Hematopoietic multipotent progenitor cell treated with erythropoietin and hydrocortisone succinate and interleukin-3 and kit ligand, for 17 days (in vitro differentiated cells): ENCODE results near the gene BCL2L13.
"Not testable (repeated sequence)": the region's sequence is repeated elsewhere in the genome, so short reads cannot be mapped to it uniquely, and the experiment has no call there.

ENCODE experiments used
- DNase-seq: peaks from one replicate; pipeline ENCODE4 v3.0.0-alpha.2; 2015; ENCODE audit warnings: low spot score

Gene BCL2L13

DNA sequence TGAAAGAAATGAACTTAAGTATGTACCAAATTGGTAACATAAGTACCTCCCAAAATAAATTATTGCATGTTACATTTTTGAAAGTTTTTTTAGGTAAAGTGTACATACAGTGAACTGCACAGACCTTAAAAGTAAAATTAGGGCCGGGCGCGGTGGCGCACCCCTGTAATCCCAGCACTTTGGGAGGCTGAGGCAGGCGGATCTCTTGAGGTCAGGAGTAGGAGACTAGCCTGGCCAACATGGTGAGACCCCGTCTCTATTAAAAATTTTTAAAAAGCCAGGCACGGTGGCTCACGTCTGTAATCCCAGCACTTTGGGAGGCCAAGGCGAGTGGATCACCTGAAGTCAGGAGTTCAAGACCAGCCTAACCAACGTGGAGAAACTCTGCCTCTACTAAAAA is 1.7 kb upstream of the BCL2L13 start:
- DNase-seq: not testable (repeated sequence)

DNA sequence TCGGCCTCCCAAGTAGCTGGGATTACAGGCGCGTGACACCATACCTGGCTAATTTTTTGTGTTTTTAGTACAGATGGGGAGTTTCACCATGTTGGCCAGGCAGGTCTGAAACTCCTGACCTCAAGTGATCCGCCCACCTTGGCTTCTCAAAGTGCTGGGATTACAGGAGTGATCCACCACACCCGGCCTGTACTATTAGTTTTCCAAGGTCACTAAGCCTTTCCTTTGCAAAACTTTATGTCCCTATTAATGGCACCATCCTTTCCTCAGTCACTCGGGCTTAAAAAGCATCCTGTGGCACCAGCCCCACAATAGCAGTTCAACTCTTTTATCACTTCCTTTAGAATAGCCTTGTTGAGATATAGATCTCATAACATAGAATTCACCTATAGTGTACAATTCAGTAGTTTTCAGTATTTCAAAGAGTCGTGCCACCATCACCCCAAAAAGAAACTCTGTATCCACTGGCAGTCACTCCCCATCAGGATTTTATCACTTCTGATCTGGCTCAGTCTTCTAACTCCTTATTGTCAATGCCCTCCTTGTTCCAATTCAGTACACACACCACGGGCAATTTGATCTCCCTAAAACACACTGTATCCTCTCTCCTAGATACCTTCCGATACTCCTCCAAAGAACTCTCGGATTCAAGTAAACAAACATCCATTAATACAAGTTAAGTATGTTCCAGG is 921 bp upstream of the BCL2L13 start:
- no peak for DNase-seq

DNA sequence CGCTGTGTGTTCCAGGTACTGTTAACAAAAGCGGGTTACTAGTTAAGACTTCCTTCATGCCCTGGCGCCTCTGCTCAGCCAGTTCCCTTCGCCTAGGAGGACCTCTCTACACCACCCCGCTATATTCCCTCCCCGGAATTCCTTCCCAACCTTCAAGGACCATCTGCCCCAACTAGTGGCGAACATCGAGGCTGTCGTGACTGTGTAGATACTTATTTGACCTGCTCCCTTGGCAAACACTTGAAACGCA is 450 bp upstream of the BCL2L13 start:
- DNase-seq: no peak

DNA sequence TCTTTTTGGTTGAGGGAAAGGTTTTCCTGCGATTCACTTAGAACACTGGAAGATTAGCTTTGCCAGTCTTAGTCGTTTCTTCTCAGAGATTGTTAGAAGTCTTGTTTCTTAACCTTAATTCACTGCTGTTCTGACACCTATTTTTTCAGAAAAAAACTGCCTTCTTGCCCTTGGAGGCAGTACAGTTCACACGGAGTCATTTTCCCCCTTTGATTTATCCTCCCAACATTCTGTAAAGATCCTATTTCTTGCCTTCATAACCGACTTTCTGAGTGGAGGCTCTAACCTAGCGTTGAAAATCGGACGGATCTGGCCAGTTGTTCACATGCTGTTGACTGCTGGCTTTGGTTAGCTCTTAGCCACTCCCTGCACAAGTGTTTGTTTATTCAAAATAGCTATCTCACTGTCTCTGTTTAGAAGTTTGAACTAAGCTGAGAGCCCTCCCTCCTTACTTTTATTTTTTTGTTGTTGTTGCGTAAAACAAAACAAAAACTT is 737 bp downstream of the BCL2L13 start:
- DNase-seq: peak; percentile 83

DNA sequence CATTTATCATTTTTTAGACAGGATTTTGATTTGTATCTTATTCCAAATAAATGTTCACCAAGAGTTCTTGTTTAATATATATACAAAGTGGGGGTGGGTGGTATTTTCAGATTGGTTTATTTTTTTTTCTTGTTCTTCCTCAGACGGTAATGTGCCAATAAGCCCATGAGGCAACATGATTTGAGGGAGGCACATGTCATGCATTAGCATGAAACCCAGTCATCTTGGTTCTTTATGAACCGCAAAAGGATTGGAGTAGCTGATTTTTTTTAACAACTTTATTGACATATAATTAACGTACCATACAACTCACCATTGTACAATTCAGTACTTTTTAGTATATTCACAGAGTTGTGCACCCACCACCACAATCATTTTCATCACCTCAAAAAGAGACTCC is 2.7 kb downstream of the BCL2L13 start:
- DNase-seq: no peak

DNA sequence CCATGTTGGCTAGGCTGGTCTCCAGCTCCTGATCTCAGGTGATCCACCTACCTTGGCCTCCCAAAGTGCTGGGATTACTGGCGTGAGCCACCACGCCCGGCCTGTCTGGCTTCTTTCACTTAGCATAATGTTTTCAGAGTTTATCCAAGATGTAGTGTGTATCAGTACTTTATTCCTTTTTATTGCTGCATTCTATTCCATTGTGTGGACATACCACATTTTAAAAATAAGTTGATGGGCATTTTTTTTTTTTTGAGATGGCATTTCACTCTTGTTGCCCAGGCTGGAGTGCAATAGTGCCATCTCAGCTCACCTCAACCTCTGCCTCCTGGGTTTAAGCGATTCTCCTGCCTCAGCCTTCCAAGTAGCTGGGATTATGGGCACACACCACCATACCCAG is 3.8 kb downstream of the BCL2L13 start:
- not testable (repeated sequence) for DNase-seq

DNA sequence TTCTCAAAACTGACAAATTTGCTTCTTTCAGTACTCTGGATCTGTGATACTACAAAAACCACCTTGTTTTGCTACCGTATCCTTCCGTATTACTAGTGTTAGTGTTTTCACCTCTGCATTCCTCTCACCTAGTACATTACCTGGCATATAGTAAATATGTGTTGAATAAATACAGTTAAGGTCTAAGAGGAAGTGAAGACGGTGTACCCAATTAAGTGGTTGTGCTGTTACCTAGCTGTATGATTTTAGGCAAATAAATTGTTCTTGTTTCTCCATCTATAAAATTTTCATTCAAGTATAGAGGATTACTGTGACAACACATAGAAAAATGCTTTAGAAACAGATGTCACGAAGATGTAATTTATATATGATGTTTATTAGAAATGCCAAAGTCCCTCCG is 8.9 kb downstream of the BCL2L13 start:
- no peak for DNase-seq

DNA sequence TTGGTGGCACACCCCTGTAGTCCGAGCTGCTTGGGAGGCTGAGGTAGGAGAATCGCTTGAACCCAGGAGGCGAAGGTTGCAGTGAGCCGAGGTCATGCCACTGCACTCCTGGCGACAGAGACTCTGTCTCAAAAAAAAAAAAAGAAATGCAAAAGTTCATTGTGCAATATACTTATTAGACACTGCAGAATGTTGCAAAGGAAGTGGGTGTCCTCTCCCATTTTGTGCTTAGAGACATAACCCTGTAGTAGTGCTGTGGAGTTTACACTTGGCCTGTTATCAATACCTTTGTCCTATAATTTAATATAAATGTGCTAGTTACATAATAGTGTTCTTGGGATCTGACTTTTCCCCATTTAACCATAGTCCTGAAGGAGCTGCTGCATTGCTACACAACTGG is 9.4 kb downstream of the BCL2L13 start:
- no peak for DNase-seq

DNA sequence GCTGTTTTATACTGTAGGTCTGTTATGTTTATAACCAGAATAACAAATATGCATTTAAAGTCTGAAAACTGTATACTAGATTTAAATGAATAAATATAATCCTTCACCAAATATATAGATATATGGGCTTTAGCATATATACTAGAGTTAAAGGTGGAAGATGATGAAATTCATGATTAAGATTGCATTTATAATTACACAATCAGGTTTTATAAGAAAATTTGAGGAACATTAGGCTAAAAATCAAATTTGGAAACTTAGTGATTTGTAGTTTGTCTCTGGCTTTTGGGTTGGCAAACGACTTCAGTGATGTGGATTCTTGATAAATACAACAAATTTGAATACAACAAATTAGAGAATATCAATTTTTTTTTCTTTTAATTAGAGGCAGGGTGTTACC is 10.0 kb downstream of the BCL2L13 start:
- no peak for DNase-seq

DNA sequence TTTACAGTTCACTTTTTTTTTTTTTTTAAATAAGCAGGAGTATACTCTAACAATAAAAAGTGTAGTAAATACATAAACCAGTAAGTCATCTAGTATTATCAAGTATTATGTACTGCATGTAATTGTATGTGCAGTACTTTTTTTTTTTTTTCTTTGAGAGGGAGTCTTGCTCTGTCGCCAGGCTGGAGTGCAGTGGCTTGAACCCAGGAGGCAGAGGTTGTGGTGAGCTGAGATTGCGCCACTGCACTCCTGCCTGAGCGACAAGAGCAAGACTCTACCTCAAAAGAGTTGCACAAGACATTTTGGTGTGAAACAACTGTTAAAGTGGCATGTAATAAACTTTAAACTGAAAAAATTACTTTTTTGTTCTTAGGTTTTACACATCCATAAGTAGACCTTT is 16.7 kb downstream of the BCL2L13 start:
- no peak for DNase-seq

DNA sequence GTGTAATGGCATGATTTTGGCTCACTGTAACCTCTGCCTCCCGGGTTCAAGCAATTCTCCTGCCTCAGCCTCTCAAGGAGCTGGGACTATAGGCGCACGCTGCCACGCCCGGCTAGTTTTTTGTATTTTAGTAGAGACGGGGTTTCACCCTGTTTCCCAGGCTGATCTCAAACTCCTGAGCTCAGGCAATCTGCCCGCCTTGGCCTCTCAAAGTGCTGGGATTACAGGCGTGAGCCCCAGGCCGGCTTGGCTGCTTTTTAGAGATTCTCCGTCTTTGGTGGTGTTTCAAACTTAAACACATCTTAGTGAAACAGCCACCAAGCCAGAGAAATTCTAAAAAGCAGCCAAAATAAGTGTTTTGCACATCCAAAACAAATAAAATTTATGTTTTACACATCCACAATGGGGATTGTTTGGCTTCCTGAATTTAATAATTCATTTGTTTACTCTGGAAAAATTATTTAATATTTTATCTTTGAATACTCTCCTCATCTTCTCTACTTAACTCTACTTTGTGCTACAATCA is 18.4 kb downstream of the BCL2L13 start:
- no peak for DNase-seq

DNA sequence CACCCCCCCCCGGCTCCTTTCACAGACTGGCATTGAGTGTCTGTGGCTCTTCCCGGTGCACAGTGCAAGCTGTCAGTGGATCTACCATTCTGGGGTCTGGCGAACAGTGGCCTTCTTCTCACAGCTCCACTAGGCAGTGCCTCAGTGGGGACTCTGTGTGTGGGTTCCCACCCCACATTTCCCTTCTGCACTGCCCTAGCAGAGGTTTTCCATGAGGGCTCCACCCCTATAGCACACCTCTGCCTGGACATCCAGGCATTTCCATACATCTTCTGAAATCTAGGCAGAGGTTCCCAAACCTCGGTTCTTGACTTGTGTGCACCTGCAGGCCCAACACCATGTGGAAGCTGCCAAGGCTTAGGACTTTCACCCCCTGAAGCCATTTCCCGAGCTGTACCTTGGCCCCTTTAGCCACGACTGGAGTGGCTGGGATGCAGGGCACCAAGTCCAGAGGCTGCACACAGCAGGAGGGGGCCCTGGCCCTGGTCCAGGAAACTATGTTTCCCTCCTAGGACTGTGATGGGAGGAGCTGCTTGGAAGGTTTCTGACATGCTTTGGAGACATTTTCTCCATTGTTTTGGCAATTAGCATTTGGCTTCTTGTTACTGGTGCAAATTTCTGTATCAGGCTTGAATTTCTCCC is 26.0 kb downstream of the BCL2L13 start:
- DNase-seq: no peak

DNA sequence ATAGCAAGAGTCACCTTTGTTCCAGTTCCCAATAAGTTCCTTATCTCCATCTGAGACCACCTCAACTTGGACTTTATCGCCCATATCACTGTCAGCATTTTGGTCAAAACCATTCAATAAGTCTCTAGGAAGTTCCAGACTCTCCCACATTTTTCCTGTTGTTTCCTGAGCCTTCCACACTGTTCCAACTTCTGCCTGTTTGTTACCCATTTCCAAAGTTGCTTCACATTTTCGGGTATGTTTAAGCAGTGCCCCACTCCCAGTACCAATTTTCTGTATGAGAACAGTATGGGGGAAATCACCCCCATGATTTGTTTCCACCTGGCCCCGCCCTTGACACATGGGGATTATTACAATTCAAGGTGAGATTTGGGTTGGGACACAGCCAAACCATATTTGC is 26.7 kb downstream of the BCL2L13 start:
- DNase-seq: no peak

DNA sequence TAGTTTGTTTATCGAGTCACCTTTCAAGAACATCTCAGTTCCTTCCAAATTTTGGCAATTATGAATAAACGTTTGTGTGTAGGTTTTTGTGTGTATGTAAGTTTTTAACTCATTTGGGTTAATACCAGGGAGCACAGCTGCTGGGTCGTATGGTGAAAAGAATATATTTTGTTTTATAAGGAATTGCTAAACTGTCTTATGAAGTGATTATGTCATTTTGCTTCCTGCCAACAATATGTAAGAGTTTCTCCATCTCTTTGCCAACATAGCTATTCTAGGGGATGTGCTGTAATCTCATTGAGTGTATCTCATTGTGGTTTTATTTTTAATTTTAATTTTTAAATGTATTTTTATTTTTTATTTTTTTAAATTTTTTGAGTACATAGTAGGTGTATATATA is 27.3 kb downstream of the BCL2L13 start:
- no peak for DNase-seq

DNA sequence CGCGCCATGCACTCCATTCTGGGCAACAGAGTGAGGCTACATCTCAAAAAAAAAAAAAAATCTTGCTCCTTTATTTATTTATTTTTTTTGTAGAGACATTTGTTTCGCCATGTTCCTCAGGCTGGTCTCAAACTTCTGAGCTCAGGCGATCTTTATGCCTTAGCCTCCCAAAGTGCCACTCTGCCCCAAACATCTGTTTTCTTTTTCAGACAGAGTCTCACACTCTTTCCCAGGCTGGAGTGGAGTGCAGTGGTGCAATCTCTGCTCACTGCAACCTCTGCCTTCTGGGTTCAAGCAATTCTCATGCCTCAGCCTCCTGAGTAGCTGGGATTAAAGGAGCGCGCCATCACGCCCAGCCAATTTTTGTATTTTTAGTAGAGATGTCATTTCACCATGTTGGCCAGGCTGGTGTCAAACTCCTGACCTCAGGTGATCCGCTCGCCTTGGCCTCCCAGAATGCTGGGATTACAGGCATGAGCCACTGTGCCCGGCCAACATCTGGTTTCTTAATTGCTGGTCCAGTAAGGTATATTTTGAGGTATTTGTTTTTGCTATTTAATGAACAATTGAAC is 33.0 kb downstream of the BCL2L13 start:
- DNase-seq: not testable (repeated sequence)

DNA sequence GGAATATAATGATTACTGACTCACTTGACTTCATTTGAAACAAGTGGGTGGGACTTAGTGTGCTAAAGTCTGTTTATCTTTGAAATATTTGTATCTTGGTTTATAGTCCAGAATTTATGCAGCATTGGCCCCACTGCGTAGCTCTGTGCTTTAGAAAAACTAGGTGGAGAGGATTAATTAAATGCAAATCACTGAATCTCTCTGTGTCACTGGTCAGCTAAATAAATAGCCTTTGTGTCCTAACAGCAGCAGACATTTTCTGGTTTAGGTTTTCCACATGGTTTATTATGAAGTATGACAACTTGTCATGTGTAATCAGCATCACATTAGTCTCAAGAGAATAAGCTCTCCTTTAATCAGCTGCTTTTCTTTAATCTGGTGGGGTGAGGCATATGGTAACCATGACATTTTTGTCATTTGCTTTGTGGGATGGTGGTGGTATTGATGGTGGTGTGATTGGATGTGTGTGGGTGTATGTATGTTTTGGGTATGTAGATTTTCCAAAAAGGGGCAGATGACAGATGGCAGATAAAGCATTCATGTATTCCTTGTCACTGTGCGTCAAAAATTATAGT is 33.9 kb downstream of the BCL2L13 start:
- DNase-seq: no peak

DNA sequence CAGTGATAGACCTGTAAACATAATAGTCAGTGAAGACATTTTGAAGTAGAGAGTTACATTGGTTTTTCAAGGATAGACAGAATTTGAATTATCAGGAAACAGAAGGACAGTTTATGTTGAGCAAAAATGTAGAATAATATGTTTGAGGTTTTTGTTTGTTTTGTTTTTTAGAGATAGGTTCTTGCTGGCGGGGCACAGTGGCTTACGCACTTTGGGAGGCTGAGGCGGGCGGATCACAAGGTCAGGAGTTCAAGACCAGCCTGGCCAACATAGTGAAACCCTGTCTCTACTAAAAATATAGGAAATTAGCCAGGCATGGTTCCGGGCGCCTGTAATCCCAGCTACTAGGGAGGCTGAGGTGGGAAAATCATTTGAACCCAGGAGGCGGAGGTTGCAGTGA is 35.6 kb downstream of the BCL2L13 start:
- DNase-seq: no peak

DNA sequence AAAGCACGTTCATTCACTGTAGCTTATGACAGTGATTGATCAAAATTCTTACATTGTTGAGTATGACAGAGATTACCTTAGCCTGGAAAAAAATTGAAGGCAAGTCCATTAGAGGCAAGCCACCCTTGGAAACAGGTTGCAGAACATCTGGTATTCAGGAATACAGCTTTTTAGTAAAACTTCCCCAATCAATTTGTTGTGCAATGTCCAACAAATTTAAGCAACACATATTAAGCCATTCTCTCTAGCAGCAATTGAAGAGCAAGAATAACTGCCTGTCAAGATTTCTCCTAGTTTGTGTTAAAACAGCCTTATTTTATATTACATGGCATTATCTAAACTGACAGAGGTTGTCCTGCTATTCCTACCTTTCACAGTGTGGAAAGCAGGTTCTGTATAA is 37.0 kb downstream of the BCL2L13 start:
- DNase-seq: no peak

DNA sequence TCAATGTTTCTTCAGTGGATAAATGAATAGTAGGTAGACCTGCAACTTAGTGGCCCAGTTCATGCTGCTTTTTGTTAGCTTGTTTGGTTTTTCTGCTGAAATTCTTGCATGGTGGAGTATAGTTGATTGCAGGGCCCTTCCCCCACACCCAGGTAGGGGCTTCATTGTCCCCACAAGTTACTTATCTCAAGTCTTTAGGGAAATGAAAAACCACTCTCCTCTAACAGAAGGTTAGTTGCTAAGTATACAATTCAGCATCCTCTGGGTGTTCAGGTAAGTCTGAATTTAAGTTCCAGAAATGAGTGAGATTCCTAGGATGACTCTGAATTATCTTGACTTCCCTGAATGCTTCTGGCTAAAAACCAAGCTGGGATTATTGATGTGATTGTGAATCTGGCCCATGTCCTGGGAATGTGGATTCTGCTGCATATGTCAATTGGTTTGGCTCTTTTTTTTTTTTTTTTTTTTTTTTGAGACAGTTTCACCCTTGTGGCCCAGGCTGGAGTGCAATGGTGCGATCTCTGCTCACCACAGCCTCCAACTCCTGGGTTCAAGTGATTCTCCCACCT is 40.3 kb downstream of the BCL2L13 start:
- no peak for DNase-seq

DNA sequence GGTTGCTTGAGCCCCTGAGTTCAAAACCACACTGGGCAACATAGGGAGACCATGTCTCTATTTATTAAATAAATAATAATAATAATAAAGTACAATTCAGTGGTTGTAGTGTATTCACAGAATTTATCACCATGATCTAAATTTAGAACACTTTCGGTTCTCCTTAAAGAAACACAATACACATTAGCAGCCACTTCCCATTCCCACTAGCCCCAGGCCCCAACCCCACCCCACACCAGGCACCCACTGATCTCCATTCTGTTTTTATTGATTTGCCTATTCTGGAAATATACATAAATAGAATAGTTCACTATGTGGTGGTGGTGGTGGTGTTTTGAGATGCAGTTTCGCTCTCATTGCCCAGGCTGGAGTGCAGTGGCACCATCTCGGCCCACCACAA is 45.7 kb downstream of the BCL2L13 start:
- DNase-seq: no peak

DNA sequence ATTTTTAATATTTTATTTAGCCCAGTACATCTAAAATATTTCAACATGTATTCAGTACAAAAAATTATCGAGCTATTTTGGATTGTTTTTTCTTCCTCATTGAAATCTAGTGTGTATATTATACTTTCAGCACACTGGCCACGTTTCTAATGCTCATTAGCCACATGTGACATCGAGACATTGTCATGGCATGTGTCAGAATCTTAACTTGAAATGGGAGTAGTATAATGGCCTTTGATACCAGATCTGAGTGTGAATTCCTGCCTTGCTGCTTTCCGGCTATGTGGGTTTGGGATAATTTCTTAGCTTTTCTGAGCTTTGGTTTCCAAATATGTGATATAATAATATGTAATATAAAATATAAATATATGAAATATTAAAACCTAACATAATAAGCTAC is 54.3 kb downstream of the BCL2L13 start:
- DNase-seq: no peak

DNA sequence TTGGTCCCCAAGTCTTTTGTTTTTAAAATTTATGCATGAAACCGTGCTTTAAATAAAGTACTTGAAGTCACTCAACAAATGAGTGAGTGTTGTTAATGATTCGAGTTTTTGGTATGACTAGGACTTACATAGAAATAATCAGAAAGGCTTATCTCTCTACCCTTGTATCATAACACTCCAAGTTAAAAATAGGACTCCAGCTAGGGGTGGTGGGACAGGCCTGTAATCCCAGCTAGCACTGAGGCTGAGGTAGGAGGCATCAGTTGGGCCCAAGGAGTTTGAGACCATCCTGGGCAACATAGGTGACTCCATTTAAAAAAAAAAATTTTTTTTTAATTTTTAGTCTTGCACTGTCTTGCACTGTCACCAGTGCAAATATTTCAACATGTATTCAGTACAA is 55.6 kb downstream of the BCL2L13 start:
- no peak for DNase-seq

DNA sequence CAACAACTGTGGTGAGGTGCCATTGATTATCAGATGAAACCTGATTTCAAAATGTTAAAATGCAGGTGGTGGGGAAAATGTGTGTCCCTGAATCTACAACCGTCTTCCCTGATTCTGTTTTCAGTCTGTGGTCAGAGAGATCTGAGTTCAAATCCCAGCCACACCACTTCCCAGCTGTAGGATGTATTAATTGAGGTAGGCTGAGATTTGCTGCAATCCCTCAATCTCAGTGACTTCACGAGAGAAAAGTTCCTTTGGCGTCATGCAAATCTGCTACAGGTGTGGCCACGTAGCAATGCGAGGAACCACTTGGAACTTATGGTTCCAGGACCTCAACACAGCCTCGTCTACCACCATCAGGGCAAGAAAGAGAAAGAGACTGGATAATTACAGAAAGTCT is 56.2 kb downstream of the BCL2L13 start:
- DNase-seq: no peak
